Mucosa of rectum (tissue), 2 donors: Measurements from ENCODE around the gene MAGEA11.
"Not testable (repeated sequence)": the region's sequence is repeated elsewhere in the genome, so short reads cannot be mapped to it uniquely, and the experiment has no call there.

Experiments used
- H3K27ac ChIP-seq, 2 donors: one replicate each; pipeline ENCODE4 v1.7.0; 2013; ENCODE audit warnings: inconsistent platforms in 2 of 2, low read depth in 2 of 2, low read length in 2 of 2
- H3K27me3 ChIP-seq, 2 donors: one replicate each; pipeline ENCODE4 v1.7.0; 2013; ENCODE audit warnings: low read length in 2 of 2; ENCODE audit not compliant: control insufficient read depth in 2 of 2, insufficient read depth in 2 of 2
- H3K36me3 ChIP-seq, 2 donors: one replicate each; pipeline ENCODE4 v1.7.0; 2013; ENCODE audit warnings: low read length in 2 of 2; ENCODE audit not compliant: control insufficient read depth in 2 of 2, insufficient read depth in 2 of 2
- H3K4me1 ChIP-seq, 2 donors: one replicate each; pipeline ENCODE4 v1.7.0; 2013; ENCODE audit warnings: low read length in 2 of 2, mild to moderate bottlenecking in 1 of 2; ENCODE audit not compliant: control insufficient read depth in 2 of 2, insufficient read depth in 2 of 2
- H3K4me3 ChIP-seq, 2 donors: one replicate each; pipeline ENCODE4 v1.7.0; 2013; ENCODE audit warnings: low read length in 2 of 2
- H3K9ac ChIP-seq, 2 donors: one replicate each; pipeline ENCODE4 v1.7.0; 2013; ENCODE audit warnings: low read length in 2 of 2, low read depth in 1 of 2, mild to moderate bottlenecking in 1 of 2
- H3K9me3 ChIP-seq, 2 donors: one replicate each; pipeline ENCODE4 v1.7.0; 2013; ENCODE audit warnings: low read length in 2 of 2; ENCODE audit not compliant: control insufficient read depth in 2 of 2
- donor health status: healthy.
- donor health status: Normal muscosa, but diverticular disease.

MAGEA11 gene, protein sequence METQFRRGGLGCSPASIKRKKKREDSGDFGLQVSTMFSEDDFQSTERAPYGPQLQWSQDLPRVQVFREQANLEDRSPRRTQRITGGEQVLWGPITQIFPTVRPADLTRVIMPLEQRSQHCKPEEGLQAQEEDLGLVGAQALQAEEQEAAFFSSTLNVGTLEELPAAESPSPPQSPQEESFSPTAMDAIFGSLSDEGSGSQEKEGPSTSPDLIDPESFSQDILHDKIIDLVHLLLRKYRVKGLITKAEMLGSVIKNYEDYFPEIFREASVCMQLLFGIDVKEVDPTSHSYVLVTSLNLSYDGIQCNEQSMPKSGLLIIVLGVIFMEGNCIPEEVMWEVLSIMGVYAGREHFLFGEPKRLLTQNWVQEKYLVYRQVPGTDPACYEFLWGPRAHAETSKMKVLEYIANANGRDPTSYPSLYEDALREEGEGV

DNA sequence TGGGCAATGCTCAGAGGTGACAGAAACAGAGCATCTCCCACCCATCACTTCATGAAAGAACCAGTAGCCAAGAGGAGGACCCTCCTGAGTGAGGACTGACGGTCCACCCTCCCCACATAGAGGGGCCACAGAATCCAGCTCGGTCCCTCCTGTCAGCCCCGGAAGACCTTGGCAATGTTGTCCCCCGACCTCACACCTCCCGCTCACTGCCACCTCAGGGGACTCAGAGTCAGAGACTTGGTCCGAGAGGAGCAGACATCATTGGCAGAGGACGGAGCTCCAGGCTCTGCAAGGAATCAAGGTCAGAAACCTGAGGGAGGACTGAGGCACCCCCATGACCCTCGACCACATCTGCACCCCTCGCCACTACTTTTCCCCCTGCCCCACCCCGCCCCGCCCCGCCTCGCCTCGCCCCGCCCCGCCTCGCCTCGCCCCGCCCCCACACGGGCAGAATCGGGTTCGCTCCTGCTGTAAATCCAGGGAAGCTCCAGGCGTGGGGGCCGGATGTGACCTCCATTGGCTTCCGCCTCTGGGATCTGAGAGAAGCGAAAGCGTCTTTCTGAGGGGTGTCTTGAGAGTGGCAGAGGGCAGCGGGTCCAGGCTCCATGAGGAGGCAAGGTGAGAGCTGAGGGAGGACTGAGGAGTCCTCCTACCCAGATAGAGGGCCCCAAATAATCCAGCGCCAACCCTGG is at the start of gene MAGEA11:
MAGEA11 (plus strand) TSS at position 516 of the 692 bp plus-strand sequence. CDS start 1,100 bp downstream, outside the sequence.
- Histone ChIP-seq H3K9me3 (no peaks in the 10 kb centered on the region), H3K27me3 (no peaks in the 10 kb centered on the region), H3K36me3 (no peaks in the 10 kb centered on the region), H3K27ac (no peak within 1 kb of the TSS), H3K4me1 (no peaks in the 10 kb centered on the region), H3K9ac (no peak within 1 kb of the TSS), H3K4me3 (no peak within 1 kb of the TSS)

DNA sequence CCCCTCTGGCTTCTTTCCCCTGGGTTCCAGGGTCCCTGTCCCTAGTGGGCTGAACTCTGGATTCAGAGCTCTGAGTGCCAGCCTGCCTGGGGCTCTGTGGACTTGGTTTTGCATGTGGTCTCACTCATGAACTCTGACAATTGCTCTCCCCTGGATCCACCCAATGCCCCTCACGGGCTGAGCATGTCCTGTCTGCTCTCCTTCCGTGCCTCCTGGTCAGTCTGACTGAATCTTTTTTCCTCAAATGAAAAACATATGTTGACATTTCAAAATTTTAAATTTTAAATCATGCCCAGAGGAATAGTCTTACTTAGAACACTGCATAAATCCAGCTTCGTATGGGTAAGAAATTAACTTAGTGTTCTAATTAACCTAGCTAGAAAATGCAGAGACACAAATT is 36.8 kb upstream of the MAGEA11 start:
- H3K4me1 ChIP-seq, H3K9ac ChIP-seq, H3K9me3 ChIP-seq, H3K36me3 ChIP-seq, H3K4me3 ChIP-seq, H3K27ac ChIP-seq, H3K27me3 ChIP-seq: not testable (repeated sequence)

DNA sequence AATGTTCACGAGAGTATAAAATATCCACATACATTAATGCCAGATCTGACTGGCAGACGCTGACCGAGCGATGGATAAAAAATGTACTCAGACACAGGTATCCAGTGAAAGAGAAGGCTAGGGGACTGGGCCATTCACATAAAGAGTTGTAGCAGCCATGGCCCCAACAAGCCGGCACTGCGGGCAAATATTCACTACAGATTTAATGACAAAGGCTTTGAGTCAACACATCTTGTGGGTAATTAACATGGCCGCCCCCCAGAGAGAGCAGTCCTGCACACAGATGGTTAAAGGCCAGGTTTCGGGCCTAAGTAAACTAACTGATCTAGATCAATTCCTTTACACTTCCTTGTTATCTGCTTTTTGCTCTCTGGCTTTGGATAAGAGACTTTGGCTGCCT is 36.3 kb upstream of the MAGEA11 start:
- not testable (repeated sequence) for H3K36me3 ChIP-seq, H3K4me3 ChIP-seq, H3K9ac ChIP-seq, H3K9me3 ChIP-seq, H3K27ac ChIP-seq, H3K27me3 ChIP-seq, H3K4me1 ChIP-seq

DNA sequence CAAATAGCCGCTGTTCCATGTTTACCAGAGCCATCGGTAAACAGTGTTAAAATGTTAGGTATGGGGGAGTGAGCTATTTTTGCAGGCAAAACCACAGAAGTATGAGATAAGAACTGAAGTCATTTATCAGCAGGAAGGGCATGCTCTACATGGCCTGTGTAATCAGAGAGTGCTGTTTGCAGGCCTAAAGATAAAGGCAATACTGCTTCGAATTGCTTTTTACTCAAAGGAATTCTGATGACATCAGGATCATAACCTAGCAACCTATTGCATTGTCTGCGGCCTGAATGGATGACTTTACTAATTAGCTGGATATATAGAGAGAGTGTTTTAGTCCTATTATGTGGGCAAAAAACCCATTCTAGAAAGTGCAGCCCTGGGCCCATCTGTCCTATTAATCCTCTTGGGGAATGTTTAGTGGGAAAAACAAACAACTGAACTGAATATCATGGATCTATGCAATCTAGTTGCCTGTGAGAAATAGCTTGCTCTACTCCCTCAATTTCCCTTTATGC is 32.6 kb upstream of the MAGEA11 start:
- not testable (repeated sequence) for H3K9me3 ChIP-seq, H3K4me3 ChIP-seq, H3K9ac ChIP-seq, H3K36me3 ChIP-seq, H3K27ac ChIP-seq, H3K4me1 ChIP-seq, H3K27me3 ChIP-seq

DNA sequence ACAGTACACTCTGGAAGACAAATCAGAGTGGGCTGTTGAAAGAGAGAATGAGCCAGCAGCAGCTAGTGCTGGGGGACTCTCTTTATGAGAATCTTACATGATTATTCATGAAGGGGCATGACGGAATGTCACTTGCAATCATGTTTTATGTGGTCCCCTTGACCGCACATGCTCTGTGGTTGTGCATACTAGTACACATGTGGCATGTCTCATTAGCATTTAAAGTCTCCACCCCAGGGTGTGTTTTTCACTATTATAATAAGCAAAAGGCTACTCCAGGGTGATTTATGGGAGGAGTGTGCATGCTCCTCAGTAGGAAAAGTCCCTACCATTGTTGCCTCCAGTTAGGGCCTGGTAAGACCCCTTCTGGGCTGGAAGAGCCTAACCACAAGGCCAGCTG is 30.7 kb upstream of the MAGEA11 start:
- Histone ChIP-seq H3K4me3 (no peak overlapping the region), H3K27me3 (no peaks in the 10 kb centered on the region), H3K27ac (no peak overlapping the region), H3K9ac (no peak overlapping the region), H3K9me3 (no peaks in the 10 kb centered on the region), H3K4me1 (no peaks in the 10 kb centered on the region), H3K36me3 (no peaks in the 10 kb centered on the region)

DNA sequence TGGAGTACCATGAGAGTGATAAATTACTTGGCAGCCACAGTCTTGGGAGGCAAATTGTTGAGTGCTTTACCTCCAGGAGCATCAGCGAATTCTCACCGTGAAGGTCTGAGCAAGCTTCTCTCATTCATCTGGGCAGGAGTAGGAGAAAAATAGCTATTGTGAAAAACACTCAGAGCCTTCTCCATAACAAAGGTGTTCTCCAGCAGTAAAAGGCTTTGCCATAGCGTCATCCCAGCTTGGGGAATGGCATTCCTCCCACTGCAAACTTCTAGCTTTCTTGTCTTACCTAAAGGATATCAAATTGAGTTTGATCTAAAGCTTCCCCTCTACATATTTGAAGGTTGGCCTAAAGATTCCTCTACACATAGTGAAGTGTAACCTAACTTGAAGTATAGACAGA is 29.8 kb upstream of the MAGEA11 start:
- Histone ChIP-seq H3K27ac (no peak overlapping the region), H3K4me1 (no peaks in the 10 kb centered on the region), H3K9ac (no peak overlapping the region), H3K9me3 (no peaks in the 10 kb centered on the region), H3K27me3 (no peaks in the 10 kb centered on the region), H3K36me3 (no peaks in the 10 kb centered on the region), H3K4me3 (no peak overlapping the region)

DNA sequence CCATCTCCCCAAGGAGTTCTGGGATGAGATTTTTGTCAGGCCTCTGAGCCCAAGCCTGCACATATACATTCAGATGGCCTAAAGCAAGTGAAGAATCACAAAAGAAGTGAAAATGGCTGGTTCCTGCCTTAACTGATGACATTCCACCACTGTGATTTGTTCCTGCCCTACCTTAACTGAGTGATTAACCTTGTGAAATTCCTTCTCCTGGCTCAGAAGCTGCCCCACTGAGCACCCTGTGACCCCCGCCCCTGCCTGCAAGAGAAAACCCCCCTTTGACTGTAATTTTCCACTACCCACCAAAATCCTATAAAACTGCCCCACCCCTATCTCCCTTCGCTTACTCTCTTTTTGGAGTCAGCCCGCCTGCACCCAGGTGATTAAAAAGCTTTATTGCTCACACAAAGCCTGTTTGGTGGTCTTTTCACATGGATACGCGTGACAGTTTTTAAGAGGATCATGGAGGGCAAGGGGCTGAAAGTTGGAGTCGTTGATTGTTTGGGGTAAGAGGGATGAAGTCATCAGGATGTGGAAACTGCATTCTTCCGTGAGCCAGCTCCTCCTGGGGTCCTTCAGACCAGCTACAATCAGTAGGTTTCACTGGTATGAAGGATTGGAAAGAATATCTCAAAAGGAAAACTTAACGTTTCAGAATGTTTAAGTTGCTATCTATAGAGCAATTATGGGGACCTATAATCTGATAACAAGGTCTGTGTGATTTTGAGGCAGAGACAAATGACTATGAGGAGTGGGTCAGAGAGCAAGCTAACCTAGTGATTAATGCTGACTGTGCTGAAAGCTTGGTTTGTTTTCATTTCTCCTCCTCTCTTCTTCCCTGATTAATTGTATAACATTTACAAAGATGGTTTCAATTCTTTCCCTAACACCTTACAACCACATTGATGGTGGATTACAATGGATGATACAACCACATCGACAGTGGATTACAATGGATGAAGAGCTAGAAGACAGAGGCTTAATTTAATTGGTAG is 28.6 kb upstream of the MAGEA11 start:
- no peak overlapping the region for H3K9ac ChIP-seq
- H3K36me3 ChIP-seq, result no peaks in the 10 kb centered on the region
- H3K4me1 ChIP-seq, result no peaks in the 10 kb centered on the region
- H3K27me3 ChIP-seq, result no peaks in the 10 kb centered on the region
- H3K9me3 ChIP-seq, result no peaks in the 10 kb centered on the region
- H3K27ac ChIP-seq, result no peak overlapping the region
- H3K4me3 ChIP-seq, result no peak overlapping the region

DNA sequence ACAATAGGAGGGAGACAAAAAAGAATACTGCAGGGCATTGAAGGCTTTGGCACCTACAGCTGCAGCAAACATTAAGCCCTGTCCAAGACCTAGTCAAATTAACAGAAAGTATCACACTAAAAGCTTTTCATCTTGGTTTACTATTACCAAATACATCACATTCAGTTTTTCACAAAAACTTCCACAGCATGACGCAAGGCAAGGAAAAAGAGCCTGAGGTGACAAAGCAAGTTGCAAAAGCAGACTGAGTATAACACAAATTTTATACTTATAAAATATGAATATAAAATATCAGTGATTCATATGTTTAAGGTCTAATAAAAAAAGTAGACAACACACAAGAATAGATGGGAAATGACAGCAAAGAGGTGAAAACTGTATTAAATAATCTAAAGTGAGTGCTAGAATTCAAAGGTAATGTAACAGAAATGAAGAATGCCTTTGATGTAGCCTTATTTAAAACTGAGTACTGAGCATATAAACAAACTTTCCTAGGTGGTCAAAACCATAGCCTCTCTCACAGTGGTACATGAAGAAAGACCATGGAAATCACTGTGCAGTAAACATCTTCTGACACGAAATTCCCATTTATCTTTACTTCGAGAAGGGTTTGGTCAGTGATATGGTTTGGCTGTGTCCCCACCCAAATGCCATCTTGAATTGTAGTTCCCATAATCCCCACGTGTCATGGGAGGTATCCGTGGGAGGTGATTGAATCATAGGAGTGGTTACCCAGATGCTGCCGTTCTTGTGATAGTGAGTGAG is 27.7 kb upstream of the MAGEA11 start:
- no peaks in the 10 kb centered on the region for H3K27me3 ChIP-seq
- no peak overlapping the region for H3K9ac ChIP-seq
- H3K9me3 ChIP-seq, result no peaks in the 10 kb centered on the region
- no peak overlapping the region for H3K27ac ChIP-seq
- no peaks in the 10 kb centered on the region for H3K4me1 ChIP-seq
- H3K4me3 ChIP-seq, result no peak overlapping the region
- no peaks in the 10 kb centered on the region for H3K36me3 ChIP-seq

DNA sequence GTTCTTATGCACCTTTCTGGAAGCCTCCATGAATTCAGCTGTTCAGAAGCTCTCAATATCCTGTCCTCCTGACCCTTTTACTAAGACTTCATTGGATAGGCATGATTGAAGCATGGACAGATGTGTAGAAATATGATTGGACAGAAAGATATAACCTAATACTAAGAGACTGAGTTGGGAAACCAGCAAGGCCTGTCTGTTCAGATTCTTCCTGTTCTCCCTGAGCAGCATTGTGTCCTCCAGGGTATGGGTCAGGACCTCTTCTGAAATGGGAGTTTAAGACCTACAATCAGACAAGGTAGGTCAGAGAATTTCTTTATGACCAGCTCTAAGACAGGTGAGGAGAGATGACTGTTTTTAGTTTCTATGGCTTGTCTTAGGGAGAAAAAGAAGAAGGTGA is 23.9 kb upstream of the MAGEA11 start:
- Histone ChIP-seq H3K4me3 (no peak overlapping the region), H3K27me3 (peaks cover 0 to 2% of the 10 kb centered on the region in 2 donors), H3K4me1 (no peaks in the 10 kb centered on the region), H3K9ac (no peak overlapping the region), H3K9me3 (peaks cover 0 to 2% of the 10 kb centered on the region in 2 donors), H3K36me3 (no peaks in the 10 kb centered on the region), H3K27ac (no peak overlapping the region)
